CD4-positive, alpha-beta T cell treated with Interferon gamma for 1 hour (primary cell): ENCODE measurements around the gene MPC2.

ENCODE experiments used
- DNase-seq: peaks from one replicate; pipeline ENCODE4 v3.0.0-alpha.2; 2020

Gene MPC2

GRCh38 chr1:167936930-167937708 lies at the start of gene MPC2:
Gene MPC2 (minus strand): TSS chr1:167937072. CDS start chr1:167935841, 1,231 bp downstream.
- DNase-seq = peak; percentile 69

GRCh38 chr1:167984886-167985489 lies 48.1 kb upstream of the MPC2 start:
- DNase-seq = no peak

DNA sequence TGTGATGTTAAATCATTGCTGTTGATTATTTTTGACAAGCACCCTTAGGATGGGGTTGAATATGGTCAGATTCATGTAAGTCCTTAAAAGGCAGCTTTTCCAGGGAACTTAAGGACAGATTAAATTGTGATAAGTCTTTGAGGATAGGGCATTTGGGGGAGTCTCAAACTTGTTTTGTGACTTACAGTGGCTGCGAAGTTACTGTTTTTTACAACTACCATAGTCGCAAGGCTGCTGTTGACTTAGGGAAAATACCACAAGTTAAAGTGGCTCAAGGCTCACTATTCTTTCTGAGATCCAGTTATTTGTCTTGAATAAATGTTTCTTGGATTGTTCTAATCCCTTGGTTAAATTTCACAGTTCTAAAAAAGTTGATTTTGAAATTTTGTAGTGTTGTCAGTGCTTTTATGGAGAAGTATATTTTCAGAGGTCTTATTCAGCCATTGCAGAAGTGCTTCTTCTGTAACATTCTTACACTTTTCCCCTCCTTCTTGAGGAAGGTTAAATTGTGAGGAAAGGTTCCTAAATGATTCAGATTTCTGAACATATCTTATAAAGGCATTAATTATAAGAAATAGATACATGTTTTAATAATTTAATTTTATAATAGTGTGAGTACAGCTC lies 47.0 kb upstream of the MPC2 start:
- DNase-seq = no peak

DNA sequence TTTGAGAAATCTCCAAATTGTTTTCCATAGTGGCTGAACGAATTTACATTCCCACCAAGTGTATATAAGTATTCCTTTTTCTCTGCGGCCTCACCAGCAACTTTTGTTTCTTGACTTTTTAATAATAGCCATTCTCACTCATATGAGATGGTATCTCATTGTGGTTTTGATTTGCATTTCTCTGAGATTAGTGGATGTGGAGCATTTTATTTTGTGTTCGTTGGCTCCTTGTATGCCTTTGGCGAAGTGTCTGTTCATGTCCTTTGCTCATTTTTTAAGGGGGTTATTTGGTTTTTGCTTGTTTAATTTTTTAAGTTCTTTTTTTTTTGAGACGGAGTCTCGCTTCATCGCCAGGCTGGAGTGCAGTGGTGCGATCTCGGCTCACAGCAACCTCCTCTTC lies 45.1 kb upstream of the MPC2 start:
- DNase-seq = no peak

DNA sequence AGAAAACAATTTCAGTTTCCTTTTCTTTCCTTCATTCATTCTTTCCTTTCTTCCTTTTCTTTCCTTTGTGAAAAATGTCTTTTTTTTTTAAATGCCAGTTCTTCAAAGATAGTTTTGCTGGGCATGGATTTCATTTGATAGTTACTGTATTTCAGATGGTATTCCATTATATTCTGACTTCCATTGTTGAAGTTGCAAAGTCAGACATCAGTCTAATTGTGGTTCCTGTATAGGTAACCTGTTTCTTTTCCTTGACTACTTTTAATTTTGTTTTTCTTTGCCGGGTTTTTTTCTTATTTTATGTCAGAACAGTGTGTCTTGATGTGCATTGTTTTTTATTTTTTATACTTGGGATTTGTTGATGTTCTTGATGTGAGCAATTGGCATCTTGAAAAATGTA lies 40.4 kb upstream of the MPC2 start:
- no peak for DNase-seq

GRCh38 chr1:167974698-167975097 lies 37.8 kb upstream of the MPC2 start:
- no peak for DNase-seq

- DNase-seq = no peak
Observed at GRCh38 chr1:167973832-167974231, 37.0 kb upstream of the MPC2 start.

GRCh38 chr1:167968569-167968968 lies 31.7 kb upstream of the MPC2 start:
- no peak for DNase-seq

DNA sequence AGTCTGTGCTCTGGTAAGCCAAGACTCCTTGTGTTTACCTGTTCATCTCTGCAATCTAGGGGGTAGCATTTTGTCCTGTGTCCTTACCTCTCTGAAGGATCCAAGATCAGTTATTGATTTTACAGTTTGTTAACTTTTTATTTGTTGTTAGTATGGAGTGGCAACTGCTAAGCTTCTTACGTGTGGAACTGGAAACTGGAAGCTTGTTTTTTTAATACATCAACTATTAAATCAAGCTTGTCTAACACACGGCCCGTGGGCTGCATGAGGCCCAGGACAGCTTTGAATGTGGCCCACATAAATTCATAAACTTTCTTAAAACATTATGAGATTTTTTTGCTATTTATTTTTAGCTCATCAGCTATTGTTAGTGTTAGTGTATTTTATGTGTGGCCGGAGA lies 29.2 kb upstream of the MPC2 start:
- no peak for DNase-seq

GRCh38 chr1:167964646-167965045 lies 27.8 kb upstream of the MPC2 start:
- no peak for DNase-seq

DNA sequence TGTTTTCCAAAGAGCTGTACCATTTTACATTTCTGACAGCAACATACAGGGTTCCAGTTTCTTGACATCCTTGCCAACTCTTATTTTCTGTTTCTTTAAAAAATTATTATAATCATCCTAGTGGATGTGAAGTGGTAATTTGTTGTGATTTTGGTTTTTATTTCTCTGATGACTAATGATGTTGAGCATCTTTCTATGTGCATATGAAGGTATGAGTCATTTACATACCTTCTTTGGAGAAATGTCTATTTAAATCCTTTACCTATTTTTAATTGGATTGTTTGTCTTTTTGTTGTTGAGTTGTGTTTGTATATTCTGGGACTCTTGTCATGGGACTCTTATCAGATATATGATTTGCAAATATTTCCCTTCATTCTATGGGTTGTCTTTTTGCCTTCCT lies 20.8 kb upstream of the MPC2 start:
- DNase-seq = no peak

GRCh38 chr1:167955915-167956314 lies 19.0 kb upstream of the MPC2 start:
- DNase-seq = no peak

DNA sequence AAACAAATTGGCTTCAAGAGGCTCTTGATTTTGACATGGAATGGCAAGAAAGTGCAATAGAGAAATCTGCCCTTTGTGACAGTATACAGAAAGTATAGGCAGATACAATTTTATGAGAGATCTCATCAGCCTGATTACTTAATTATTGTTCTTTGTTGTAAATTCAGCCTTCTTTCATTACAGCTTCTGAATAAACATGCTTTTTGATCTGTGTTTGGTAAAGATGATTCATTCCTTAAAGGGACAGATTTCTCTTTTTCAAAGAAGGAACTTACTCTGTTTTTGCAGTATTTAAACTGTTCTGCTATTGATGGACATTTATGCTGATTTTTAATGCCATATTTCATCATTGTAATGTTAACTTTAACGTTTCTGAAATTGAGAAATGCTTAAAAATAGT lies 13.7 kb upstream of the MPC2 start:
- DNase-seq = no peak

DNA sequence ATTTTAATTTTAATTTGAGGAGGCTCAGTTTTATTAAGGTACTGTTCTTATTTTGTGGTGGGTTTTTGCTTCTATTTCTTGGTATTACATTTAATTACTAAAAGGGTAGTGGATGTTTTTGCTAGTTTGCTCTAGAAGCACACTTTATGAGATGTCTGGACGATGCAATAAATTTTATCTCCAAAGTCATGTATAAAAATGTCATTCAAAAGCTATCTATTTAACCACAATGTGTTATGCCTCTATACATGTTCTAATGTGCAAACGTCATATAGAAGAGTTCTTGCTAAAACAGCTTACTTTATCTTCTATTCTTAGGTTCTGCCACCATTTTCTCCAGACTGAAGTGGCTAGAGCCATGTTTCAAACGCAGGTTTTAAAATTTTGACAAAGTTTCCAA lies 12.9 kb upstream of the MPC2 start:
- no peak for DNase-seq

DNA sequence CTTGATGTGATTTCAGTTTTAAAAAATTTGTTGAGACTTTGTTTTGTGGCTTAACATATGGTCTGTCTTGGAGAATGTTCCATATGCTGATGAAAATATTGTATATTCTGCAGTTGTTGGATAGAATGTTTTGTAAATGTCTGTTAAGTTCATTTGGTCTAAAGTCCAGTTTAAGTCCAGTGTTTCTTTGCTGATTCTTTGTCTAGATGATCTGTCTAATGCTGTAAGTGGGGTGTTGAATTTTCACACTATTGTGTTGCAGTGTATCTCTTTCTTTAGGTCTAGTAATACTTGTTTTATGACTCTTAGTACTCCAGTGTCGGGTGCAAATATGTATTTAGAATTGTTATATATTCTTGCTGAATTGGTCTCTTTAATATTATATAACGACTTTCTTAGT lies 10.9 kb upstream of the MPC2 start:
- no peak for DNase-seq

- no peak for DNase-seq
Observed at GRCh38 chr1:167943541-167943940, 6.7 kb upstream of the MPC2 start.

DNA sequence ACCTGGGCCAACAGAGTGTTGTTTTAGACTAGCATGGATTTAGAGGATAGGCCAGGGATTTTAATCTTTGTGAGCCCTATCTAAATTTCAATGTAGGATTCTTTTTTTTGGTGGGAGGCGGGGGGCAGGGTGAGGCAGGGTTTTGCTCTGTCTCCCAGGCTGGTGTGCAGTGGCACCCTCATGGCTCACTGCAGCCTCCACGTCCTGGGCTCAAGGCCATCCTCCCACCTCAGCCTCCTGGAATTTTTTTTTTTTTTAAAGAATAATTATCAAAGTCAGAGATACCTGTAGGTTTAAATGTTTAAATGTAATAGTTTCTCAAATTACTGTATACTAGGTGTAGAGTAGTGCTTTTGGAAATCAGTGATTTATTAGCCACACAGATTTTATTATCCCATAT lies 3.4 kb upstream of the MPC2 start:
- no peak for DNase-seq

DNA sequence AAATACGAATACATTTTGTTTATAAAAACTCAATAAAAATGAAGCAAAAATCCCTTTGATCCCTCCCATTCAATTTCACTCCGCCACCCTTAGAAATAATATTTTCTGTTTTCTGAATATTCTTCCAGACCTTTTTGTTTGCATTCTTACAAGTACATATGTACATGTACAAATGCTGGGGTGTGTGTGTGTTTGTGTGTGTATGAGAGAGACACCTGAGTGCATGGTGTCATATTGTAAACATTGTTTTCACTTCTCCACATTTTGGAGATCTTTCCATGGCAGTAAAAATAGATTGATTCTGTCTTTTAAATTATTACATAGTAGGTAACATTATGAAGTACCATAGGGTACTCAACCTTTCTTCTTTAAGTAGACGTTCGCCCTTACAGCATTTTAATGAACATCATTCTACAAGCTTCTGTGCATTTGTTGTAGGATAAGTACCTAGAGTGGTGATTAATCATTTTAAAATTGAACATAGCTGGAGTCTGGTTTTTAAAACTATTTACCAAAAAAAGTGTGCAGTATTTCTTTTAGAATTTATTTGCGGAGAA lies 1.3 kb upstream of the MPC2 start:
- DNase-seq = no peak

- no peak for DNase-seq
Observed at GRCh38 chr1:167937709-167938010, 788 bp upstream of the MPC2 start.

DNA sequence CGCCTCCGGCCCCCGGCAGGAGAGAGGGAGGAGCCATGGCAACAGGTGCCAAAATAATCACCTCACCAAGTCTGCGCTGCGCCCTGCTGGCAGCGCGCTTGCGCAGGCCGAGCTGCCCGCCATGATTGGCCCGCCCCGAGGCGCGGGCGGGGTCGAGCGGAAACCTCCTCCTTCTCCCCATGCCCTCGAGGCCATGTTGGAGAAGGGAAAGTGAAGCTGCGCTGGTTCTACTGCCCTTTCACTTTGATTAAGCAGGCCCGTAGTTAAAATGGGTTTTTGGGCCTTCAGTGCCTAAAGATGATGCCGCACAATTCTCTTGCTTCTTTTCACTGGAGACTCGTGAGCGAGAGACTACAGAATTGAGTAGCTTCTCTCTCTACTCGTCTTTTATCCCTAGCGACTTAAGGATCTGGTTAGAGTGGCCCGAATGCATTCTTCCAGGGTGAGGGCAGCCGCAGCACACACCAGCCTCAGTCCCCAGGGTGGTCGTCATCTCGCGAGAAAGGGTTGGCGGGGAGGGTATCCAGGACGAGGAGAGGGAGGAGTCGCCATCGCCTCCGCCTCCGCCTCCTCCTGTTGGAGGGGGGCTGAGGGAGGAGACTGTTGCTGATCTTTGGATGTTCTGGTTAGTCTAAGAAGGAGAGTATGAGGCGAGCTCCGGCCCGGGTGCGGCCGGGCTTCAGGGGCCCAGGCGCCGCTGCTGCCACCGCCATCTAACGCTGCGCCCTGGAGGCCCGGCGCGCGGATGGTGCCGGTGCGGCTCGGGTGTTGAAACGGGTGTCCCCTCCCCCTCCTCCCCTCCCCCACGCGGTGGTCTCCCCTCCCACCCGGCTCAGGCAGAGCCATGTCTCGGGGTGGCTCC lies 573 bp downstream of the MPC2 start, which contains the start of gene DCAF6:
Gene DCAF6 (plus strand): TSS at position 616 of the 862 bp plus-strand sequence. CDS start 229 bp downstream, at position 845.
- DNase-seq = peak; percentile 99

DNA sequence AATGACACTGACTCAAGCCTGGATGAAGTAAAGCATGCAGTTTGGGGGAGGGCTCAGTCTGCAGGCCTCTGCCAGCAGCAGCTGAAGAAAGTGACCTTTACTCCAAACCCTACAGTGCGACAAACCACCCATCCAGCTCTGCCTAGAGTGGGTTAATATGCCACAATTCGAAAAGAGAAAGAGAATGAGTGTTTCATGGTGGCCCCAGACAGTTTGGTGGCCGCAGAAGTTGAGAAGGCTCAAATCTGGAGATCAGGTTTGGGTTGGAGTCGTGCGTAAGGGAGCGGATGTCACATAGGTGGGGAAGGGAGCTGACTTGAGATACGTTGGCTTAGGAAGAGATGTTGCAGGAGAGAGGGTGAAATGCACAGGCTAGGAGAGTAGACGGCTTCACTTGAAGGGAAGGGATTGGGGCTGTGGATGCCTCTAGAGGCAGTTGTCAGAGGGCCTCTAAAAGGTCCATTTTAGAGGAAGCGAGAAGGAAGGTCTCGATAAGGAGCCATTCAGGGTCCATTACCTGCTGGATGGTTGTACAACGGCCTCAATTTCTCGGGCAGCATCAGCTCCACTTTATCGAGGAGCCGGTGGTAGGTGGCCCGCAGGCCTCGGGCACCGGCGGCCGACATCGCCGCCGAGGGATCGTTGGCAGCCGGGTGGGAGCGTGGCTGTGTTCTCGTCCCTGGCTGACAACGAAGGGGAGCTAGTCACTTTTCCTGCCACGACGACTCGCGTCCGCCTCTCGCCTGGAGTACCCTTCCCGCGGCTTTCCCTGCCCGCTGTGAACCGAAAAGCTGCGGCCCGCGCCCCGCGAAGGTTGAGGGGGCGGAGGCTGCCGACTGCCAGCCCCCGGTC lies 1.4 kb downstream of the MPC2 start:
- peak; percentile 16 for DNase-seq
